Measurements from ENCODE around the gene NR1D2. TPM values are rescaled to one million over a fixed set of nuclear protein-coding genes. Genes with fewer than 3 reads are reported as not detected.

Gene NR1D2
- total and polyA plus RNA-seq, 2 donors (not counting 1 experiment from before 2014, with no cell fraction given), result 9.9 to 58.2 TPM

GRCh38 chr3:23928524-23928923 is 16.6 kb upstream of the NR1D2 start:
- intact Hi-C loops (cut with micrococcal nuclease), result no loop called here
- H3K4me1 Mint-ChIP-seq, result peaks cover 3% of the 10 kb centered on the region
- Histone ChIP-seq H2AFZ (ENCODE audit: insufficient read depth, low read depth, low read length, poor library complexity, severe bottlenecking) (no peak overlapping the region), H3K9ac (ENCODE audit: low read length) (no peak overlapping the region), H3K9me3 (ENCODE audit: control extremely low read depth in 1 of 3, control insufficient read depth in 2 of 3, insufficient read depth in 1 of 3, low read length in 2 of 3) (no peaks in the 10 kb centered on the region), H3K36me3 (replicated peaks in 1 of 2; ENCODE audit: control extremely low read depth in 1 of 2, control insufficient read depth in 1 of 2, extremely low read depth in 1 of 2, insufficient read depth in 2 of 2, low read length in 1 of 2) (peaks cover 0 to 6% of the 10 kb centered on the region in 2 experiments), H3K79me2 (ENCODE audit: control insufficient read depth, insufficient read depth, low read length) (no peaks in the 10 kb centered on the region), H3K27me3 (replicated peaks in 1 of 4; ENCODE audit: control extremely low read depth in 1 of 4, control insufficient read depth in 3 of 4, insufficient read depth in 4 of 4, low read length in 3 of 4) (no peaks in the 10 kb centered on the region), H4K20me1 (ENCODE audit: control insufficient read depth, insufficient read depth, low read length, poor library complexity, severe bottlenecking) (no peaks in the 10 kb centered on the region), H3K27ac (ENCODE audit: low read length in 2 of 2) (no peak overlapping the region), H3K4me3 (ENCODE audit: control extremely low read depth in 1 of 5, extremely low read depth in 1 of 5, insufficient read depth in 1 of 5, low read depth in 2 of 5, low read length in 4 of 5) (no peak overlapping the region), H3K4me2 (replicated peaks; ENCODE audit: low read depth, low read length, poor library complexity, severe bottlenecking) (no peak overlapping the region), H3K4me1 (ENCODE audit: control insufficient read depth in 2 of 2, insufficient read depth in 2 of 2, low read length in 2 of 2) (peaks cover 3 to 6% of the 10 kb centered on the region in 2 donors)
- TF ChIP-seq EZH2 (IDR thresholded peaks at IDR 0.05; ENCODE audit: borderline replicate concordance, insufficient read depth, low read depth, low read length, poor library complexity, severe bottlenecking) (no peak), CTCF (IDR thresholded peaks at IDR 0.05) (no peak)
- H3K27me3 Mint-ChIP-seq, result no peaks in the 10 kb centered on the region
- WGBS (ENCODE audit: insufficient coverage), result 40% methylated on average over 6 of the region's 8 CpGs
- H3K4me3 Mint-ChIP-seq, result no peak overlapping the region
- ChIA-PET CTCF (interaction anchor here (0.6 kb wide), 1 partner anchor 99 kb away, joined by 3 read pairs; no protein-coding TSS in a partner anchor), POLR2A (interaction anchor here (0.7 kb wide), 2 partner anchors 9 to 20 kb away, joined by 3 read pairs; no protein-coding TSS in a partner anchor)
- no peak for DNase-seq
- H3K9me3 Mint-ChIP-seq (ENCODE audit: insufficient read depth), result no peaks in the 10 kb centered on the region
- no peak overlapping the region for H3K27ac Mint-ChIP-seq
- ATAC-seq (ENCODE audit: low read depth), result no peak

GRCh38 chr3:23931597-23931996 is 13.5 kb upstream of the NR1D2 start:
- H3K36me3 ChIP-seq (replicated peaks in 1 of 2; ENCODE audit: control extremely low read depth in 1 of 2, control insufficient read depth in 1 of 2, extremely low read depth in 1 of 2, insufficient read depth in 2 of 2, low read length in 1 of 2), result no peaks in the 10 kb centered on the region
- Mint-ChIP-seq H3K27ac (no peak overlapping the region), H3K4me3 (no peak overlapping the region), H3K4me1 (peaks cover 1% of the 10 kb centered on the region), H3K27me3 (no peaks in the 10 kb centered on the region), H3K9me3 (ENCODE audit: insufficient read depth) (no peaks in the 10 kb centered on the region)
- POLR2A ChIA-PET, result no interaction called here
- no peaks in the 10 kb centered on the region for H3K9me3 ChIP-seq (ENCODE audit: control extremely low read depth in 1 of 3, control insufficient read depth in 2 of 3, insufficient read depth in 1 of 3, low read length in 2 of 3)
- DNase-seq (no peak), ATAC-seq (ENCODE audit: low read depth) (no peak)
- no peaks in the 10 kb centered on the region for H4K20me1 ChIP-seq (ENCODE audit: control insufficient read depth, insufficient read depth, low read length, poor library complexity, severe bottlenecking)
- H3K27me3 ChIP-seq (replicated peaks in 1 of 4; ENCODE audit: control extremely low read depth in 1 of 4, control insufficient read depth in 3 of 4, insufficient read depth in 4 of 4, low read length in 3 of 4), result no peaks in the 10 kb centered on the region
- no peaks in the 10 kb centered on the region for H3K79me2 ChIP-seq (ENCODE audit: control insufficient read depth, insufficient read depth, low read length)
- TF ChIP-seq CTCF (IDR thresholded peaks at IDR 0.05) (no peak), EZH2 (IDR thresholded peaks at IDR 0.05; ENCODE audit: borderline replicate concordance, insufficient read depth, low read depth, low read length, poor library complexity, severe bottlenecking) (no peak)
- no peak overlapping the region for H3K4me2 ChIP-seq (replicated peaks; ENCODE audit: low read depth, low read length, poor library complexity, severe bottlenecking)
- H3K4me3 ChIP-seq (ENCODE audit: control extremely low read depth in 1 of 5, extremely low read depth in 1 of 5, insufficient read depth in 1 of 5, low read depth in 2 of 5, low read length in 4 of 5), result no peak overlapping the region
- WGBS (ENCODE audit: insufficient coverage), result 50% methylated on average over 1 of the region's 3 CpGs
- no peak overlapping the region for H2AFZ ChIP-seq (ENCODE audit: insufficient read depth, low read depth, low read length, poor library complexity, severe bottlenecking)
- CTCF ChIA-PET, result no interaction called here
- no peak overlapping the region for H3K9ac ChIP-seq (ENCODE audit: low read length)
- intact Hi-C loops (cut with micrococcal nuclease), result no loop called here
- H3K27ac ChIP-seq (ENCODE audit: low read length in 2 of 2), result no peak overlapping the region
- H3K4me1 ChIP-seq (ENCODE audit: control insufficient read depth in 2 of 2, insufficient read depth in 2 of 2, low read length in 2 of 2), result peaks cover 0 to 3% of the 10 kb centered on the region in 2 donors
